ENCODE data around the gene GRAMD1A. TPM values are rescaled to one million over a fixed set of nuclear protein-coding genes. Genes with fewer than 3 reads are reported as not detected.
"Not testable (repeated sequence)": the region's sequence is repeated elsewhere in the genome, so short reads cannot be mapped to it uniquely, and the experiment has no call there.

The GRAMD1A gene
- total RNA-seq, 3 donors from 2014 or later (not counting 1 experiment from before 2014, with no cell fraction given): 57.6 to 80.3 (median 66.6) TPM

- H3K36me3 Mint-ChIP-seq: peaks cover 32% of the 10 kb centered on the region
- 70% methylated on average over 6 of the region's 6 CpGs for WGBS (ENCODE audit: insufficient coverage)
Observed at GRCh38 chr19:34964598-34964997, 35.5 kb upstream of the GRAMD1A start.

GRCh38 chr19:34965505-34965904 lies 34.6 kb upstream of the GRAMD1A start:
- H3K27ac ChIP-seq (ENCODE audit: low read length); ATAC-seq; H3K27me3 Mint-ChIP-seq (ENCODE audit: low read depth in 2 of 2); H3K4me3 ChIP-seq (ENCODE audit: low read length); H3K27me3 ChIP-seq (ENCODE audit: control insufficient read depth, insufficient read depth, low read length); DNase-seq; intact Hi-C loops (cut with micrococcal nuclease); H3K36me3 ChIP-seq (ENCODE audit: control insufficient read depth, insufficient read depth, low read length): not testable (repeated sequence)
- Mint-ChIP-seq H3K27ac (peak overlapping the region in 1 of 2 donors; percentile 58), H3K36me3 (peaks cover 23% of the 10 kb centered on the region), H3K9me3 (peaks cover 11 to 18% of the 10 kb centered on the region in 2 donors), H3K4me3 (peak overlapping the region; percentile 74), H3K4me1 (peaks cover 18 to 27% of the 10 kb centered on the region in 2 donors)
- Histone ChIP-seq H3K9me3 (ENCODE audit: control insufficient read depth, insufficient read depth, low read length) (peaks cover 25% of the 10 kb centered on the region), H3K4me1 (ENCODE audit: control insufficient read depth, insufficient read depth, low read length) (peaks cover 30% of the 10 kb centered on the region)
- WGBS (ENCODE audit: insufficient coverage): 97% methylated on average over 5 of the region's 5 CpGs

More at GRCh38 chr19:34964598-34964997, 35.5 kb upstream of the GRAMD1A start:
- Histone ChIP-seq H3K9me3 (ENCODE audit: control insufficient read depth, insufficient read depth, low read length) (peaks cover 34% of the 10 kb centered on the region), H3K36me3 (ENCODE audit: control insufficient read depth, insufficient read depth, low read length) (peaks cover 16% of the 10 kb centered on the region), H3K4me3 (ENCODE audit: low read length) (no peak overlapping the region), H3K27me3 (ENCODE audit: control insufficient read depth, insufficient read depth, low read length) (no peaks in the 10 kb centered on the region), H3K4me1 (ENCODE audit: control insufficient read depth, insufficient read depth, low read length) (peaks cover 30% of the 10 kb centered on the region), H3K27ac (ENCODE audit: low read length) (no peak overlapping the region)
- ATAC-seq (no peak), DNase-seq (no peak)
- Mint-ChIP-seq H3K4me3 (peak overlapping the region; percentile 77), H3K9me3 (peaks cover 13 to 25% of the 10 kb centered on the region in 2 donors), H3K4me1 (peaks cover 18 to 36% of the 10 kb centered on the region in 2 donors), H3K27ac (peak overlapping the region; percentile 33 to 45), H3K27me3 (ENCODE audit: low read depth in 2 of 2) (no peaks in the 10 kb centered on the region)
- no peak for TF ChIP-seq CTCF (IDR thresholded peaks at IDR 0.05)
- intact Hi-C loops (cut with micrococcal nuclease): no loop called here

- WGBS (ENCODE audit: insufficient coverage): 81% methylated on average over 5 of the region's 6 CpGs
- no peak for DNase-seq
- no peaks in the 10 kb centered on the region for H3K27me3 Mint-ChIP-seq (ENCODE audit: low read depth in 2 of 2)
- H3K9me3 Mint-ChIP-seq: peaks cover 4 to 6% of the 10 kb centered on the region in 2 donors
- intact Hi-C loops (cut with micrococcal nuclease): no loop called here
- TF ChIP-seq CTCF (IDR thresholded peaks at IDR 0.05): no peak
- peaks cover 10 to 11% of the 10 kb centered on the region in 2 donors for H3K4me1 Mint-ChIP-seq
- peaks cover 7% of the 10 kb centered on the region for H3K36me3 Mint-ChIP-seq
- H3K4me3 ChIP-seq (ENCODE audit: low read length): no peak overlapping the region
- H3K27me3 ChIP-seq (ENCODE audit: control insufficient read depth, insufficient read depth, low read length): no peaks in the 10 kb centered on the region
- ATAC-seq: no peak
- H3K27ac ChIP-seq (ENCODE audit: low read length): no peak overlapping the region
- H3K9me3 ChIP-seq (ENCODE audit: control insufficient read depth, insufficient read depth, low read length): peaks cover 5% of the 10 kb centered on the region
- H3K27ac Mint-ChIP-seq: no peak overlapping the region
- H3K36me3 ChIP-seq (ENCODE audit: control insufficient read depth, insufficient read depth, low read length): no peaks in the 10 kb centered on the region
- no peak overlapping the region for H3K4me3 Mint-ChIP-seq
- peaks cover 15% of the 10 kb centered on the region for H3K4me1 ChIP-seq (ENCODE audit: control insufficient read depth, insufficient read depth, low read length)
Observed at GRCh38 chr19:34967551-34967950, 32.6 kb upstream of the GRAMD1A start.

- intact Hi-C loops (cut with micrococcal nuclease): loop anchor here (5.0 kb wide), 1 partner anchor 173 kb away; the partner anchor contains the start of gene FXYD7
- TF ChIP-seq CTCF (IDR thresholded peaks at IDR 0.05): no peak
- WGBS (ENCODE audit: insufficient coverage): 100% methylated on average over 5 of the region's 6 CpGs
- Mint-ChIP-seq H3K4me1 (peaks cover 12 to 20% of the 10 kb centered on the region in 2 donors), H3K27me3 (ENCODE audit: low read depth in 2 of 2) (no peaks in the 10 kb centered on the region), H3K27ac (no peak overlapping the region), H3K4me3 (no peak overlapping the region), H3K9me3 (peaks cover 0 to 3% of the 10 kb centered on the region in 2 donors), H3K36me3 (no peaks in the 10 kb centered on the region)
- Histone ChIP-seq H3K4me1 (ENCODE audit: control insufficient read depth, insufficient read depth, low read length) (peaks cover 13% of the 10 kb centered on the region), H3K4me3 (ENCODE audit: low read length) (no peak overlapping the region), H3K36me3 (ENCODE audit: control insufficient read depth, insufficient read depth, low read length) (no peaks in the 10 kb centered on the region), H3K27me3 (ENCODE audit: control insufficient read depth, insufficient read depth, low read length) (no peaks in the 10 kb centered on the region), H3K9me3 (ENCODE audit: control insufficient read depth, insufficient read depth, low read length) (no peaks in the 10 kb centered on the region), H3K27ac (ENCODE audit: low read length) (no peak overlapping the region)
- no peak for DNase-seq
- ATAC-seq: no peak
Observed at GRCh38 chr19:34969721-34970120, 30.4 kb upstream of the GRAMD1A start.

GRCh38 chr19:34970185-34970780 lies 29.8 kb upstream of the GRAMD1A start:
- not testable (repeated sequence) for H3K27ac ChIP-seq (ENCODE audit: low read length); H3K9me3 Mint-ChIP-seq; DNase-seq; H3K4me3 ChIP-seq (ENCODE audit: low read length); H3K27ac Mint-ChIP-seq; ATAC-seq; H3K4me3 Mint-ChIP-seq; H3K27me3 Mint-ChIP-seq (ENCODE audit: low read depth in 2 of 2); H3K36me3 Mint-ChIP-seq; H3K9me3 ChIP-seq (ENCODE audit: control insufficient read depth, insufficient read depth, low read length); H3K27me3 ChIP-seq (ENCODE audit: control insufficient read depth, insufficient read depth, low read length); H3K36me3 ChIP-seq (ENCODE audit: control insufficient read depth, insufficient read depth, low read length)
- WGBS (ENCODE audit: insufficient coverage): 88% methylated on average over 10 of the region's 12 CpGs
- peaks cover 12 to 23% of the 10 kb centered on the region in 2 donors for H3K4me1 Mint-ChIP-seq
- peaks cover 13% of the 10 kb centered on the region for H3K4me1 ChIP-seq (ENCODE audit: control insufficient read depth, insufficient read depth, low read length)
- intact Hi-C loops (cut with micrococcal nuclease): loop anchor here (5.0 kb wide), 1 partner anchor 172 kb away; the partner anchor contains the start of gene FXYD7
